Measurements from ENCODE around the gene TACSTD2.

DNA sequence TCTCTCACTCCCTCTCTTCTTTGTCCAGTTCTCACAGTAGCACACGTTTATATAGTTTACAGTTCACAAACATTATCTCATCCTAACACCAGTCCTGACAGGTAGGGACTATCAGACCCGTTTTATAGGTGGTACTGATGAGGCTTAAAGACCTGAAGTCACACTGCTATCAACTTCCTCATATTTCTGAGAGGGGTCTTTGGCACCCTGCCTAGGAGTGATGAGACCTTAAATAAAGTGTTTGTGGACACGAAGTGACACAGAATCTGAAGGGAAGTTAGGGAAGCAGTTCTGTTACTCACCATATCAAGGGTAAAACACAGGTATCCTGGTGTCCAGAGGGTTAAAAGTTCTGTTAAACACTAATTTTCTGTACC lies 590 bp upstream of the TACSTD2 start:
- TF ChIP-seq, protein P1, sequence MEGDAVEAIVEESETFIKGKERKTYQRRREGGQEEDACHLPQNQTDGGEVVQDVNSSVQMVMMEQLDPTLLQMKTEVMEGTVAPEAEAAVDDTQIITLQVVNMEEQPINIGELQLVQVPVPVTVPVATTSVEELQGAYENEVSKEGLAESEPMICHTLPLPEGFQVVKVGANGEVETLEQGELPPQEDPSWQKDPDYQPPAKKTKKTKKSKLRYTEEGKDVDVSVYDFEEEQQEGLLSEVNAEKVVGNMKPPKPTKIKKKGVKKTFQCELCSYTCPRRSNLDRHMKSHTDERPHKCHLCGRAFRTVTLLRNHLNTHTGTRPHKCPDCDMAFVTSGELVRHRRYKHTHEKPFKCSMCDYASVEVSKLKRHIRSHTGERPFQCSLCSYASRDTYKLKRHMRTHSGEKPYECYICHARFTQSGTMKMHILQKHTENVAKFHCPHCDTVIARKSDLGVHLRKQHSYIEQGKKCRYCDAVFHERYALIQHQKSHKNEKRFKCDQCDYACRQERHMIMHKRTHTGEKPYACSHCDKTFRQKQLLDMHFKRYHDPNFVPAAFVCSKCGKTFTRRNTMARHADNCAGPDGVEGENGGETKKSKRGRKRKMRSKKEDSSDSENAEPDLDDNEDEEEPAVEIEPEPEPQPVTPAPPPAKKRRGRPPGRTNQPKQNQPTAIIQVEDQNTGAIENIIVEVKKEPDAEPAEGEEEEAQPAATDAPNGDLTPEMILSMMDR (IDR thresholded peaks at IDR 0.05): no peak
- TF ChIP-seq POLR2A (IDR thresholded peaks at IDR 0.05): no peak
- TF ChIP-seq POLR2AphosphoS5 (IDR thresholded peaks at IDR 0.05): no peak
